ENCODE measurements around the gene ZNF385B. TPM values are rescaled to one million over a fixed set of nuclear protein-coding genes. Genes with fewer than 3 reads are reported as not detected.

The ZNF385B gene
- total RNA-seq, 3 donors from 2014 or later: 3.4 to 8.8 (median 4.5) TPM

DNA sequence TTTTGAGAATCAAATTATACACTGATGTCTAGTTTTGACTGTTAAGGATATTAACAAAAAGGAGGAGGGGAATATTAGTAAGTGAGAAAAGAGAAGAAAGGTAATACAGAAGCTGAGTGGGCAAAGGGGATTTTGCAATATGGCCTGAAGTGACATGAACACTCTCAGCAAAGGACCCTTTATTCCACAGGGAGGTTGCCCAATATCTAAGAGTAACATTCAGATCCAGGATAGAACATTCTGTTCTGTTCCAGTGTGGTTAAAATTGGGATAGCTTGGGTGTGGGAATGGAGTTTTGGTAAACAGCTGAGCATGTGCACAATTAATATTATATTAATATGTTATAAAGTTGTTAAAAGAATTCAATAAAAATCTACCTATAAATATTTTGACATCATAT is 120.1 kb downstream of the ZNF385B start:
- Histone ChIP-seq H3K27ac (no peak overlapping the region), H3K36me3 (no peaks in the 10 kb centered on the region), H3K9me3 (no peaks in the 10 kb centered on the region), H3K4me3 (no peak overlapping the region), H3K27me3 (no peaks in the 10 kb centered on the region), H3K4me1 (no peaks in the 10 kb centered on the region)
- intact Hi-C loops (cut with DNase I; ENCODE audit: low total_unique reads): no loop called here
- TF ChIP-seq, protein P1, sequence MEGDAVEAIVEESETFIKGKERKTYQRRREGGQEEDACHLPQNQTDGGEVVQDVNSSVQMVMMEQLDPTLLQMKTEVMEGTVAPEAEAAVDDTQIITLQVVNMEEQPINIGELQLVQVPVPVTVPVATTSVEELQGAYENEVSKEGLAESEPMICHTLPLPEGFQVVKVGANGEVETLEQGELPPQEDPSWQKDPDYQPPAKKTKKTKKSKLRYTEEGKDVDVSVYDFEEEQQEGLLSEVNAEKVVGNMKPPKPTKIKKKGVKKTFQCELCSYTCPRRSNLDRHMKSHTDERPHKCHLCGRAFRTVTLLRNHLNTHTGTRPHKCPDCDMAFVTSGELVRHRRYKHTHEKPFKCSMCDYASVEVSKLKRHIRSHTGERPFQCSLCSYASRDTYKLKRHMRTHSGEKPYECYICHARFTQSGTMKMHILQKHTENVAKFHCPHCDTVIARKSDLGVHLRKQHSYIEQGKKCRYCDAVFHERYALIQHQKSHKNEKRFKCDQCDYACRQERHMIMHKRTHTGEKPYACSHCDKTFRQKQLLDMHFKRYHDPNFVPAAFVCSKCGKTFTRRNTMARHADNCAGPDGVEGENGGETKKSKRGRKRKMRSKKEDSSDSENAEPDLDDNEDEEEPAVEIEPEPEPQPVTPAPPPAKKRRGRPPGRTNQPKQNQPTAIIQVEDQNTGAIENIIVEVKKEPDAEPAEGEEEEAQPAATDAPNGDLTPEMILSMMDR (IDR thresholded peaks at IDR 0.05): no peak
- peak in 2 of 3 donors; percentile 30 to 84 for TF ChIP-seq POLR2AphosphoS5 (IDR thresholded peaks at IDR 0.05)
- DNase-seq (ENCODE audit: low spot score in 2 of 2): no peak

DNA sequence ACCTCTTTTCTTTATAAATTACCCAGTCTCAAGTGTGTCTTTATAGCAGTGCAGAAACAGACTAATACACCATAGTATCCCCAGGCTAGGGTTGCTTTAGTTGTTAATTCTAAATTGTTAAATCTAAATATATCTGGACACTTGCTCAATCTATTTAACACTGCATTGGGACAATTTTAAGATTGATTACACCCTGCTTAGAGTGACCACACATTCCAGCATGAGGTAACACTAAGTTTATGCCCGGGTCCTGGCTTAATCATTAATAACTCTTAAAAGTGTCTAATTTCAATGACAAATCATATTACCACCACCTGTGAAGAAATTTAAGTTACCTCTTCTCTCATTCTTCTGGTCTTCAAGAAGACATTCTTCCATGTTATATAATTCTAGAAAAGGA is 131.4 kb downstream of the ZNF385B start:
- no peak for DNase-seq (ENCODE audit: low spot score in 2 of 2)
- TF ChIP-seq, protein P1 (IDR thresholded peaks at IDR 0.05): no peak
- no peak for TF ChIP-seq POLR2AphosphoS5 (IDR thresholded peaks at IDR 0.05)
- no peak for TF ChIP-seq POLR2A (IDR thresholded peaks at IDR 0.05)
- Histone ChIP-seq H3K27ac (no peak overlapping the region), H3K9me3 (no peaks in the 10 kb centered on the region), H3K27me3 (no peaks in the 10 kb centered on the region), H3K36me3 (no peaks in the 10 kb centered on the region), H3K4me1 (no peaks in the 10 kb centered on the region), H3K4me3 (no peak overlapping the region)
- intact Hi-C loops (cut with DNase I; ENCODE audit: low total_unique reads): no loop called here

DNA sequence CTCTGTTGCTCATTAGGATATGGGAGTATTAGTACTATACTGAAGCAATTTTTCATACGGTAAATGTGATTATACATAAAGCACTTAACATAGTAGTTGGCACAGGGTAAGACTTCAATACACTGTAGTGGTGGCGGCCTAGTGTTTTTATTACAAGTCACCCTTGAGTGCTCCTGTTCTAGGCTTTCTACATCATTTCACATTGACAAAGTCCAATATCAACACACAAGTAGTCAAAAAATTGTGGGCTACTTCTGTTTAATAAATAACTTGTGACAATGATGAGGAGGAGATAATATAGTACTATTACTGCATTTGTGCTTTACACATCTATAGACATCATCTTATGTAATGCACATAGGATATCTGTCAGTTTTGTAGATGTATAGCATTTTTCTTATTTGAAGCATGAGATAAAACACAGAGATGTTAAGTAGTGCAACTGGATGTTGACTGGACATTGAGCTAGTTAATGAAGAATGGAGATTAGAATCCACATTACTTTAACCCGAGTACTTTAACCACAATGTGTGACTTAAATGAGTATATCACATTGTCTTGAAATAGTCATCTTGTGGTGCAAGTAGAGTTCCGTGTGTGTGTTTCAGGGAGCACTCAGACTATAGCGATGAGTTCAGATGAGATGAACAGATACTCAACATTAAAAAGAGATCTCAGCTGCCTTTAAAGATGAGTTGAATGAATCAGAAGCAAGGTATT is 134.8 kb downstream of the ZNF385B start:
- Histone ChIP-seq H3K27ac (no peak overlapping the region), H3K9me3 (no peaks in the 10 kb centered on the region), H3K4me1 (no peaks in the 10 kb centered on the region), H3K4me3 (no peak overlapping the region), H3K27me3 (no peaks in the 10 kb centered on the region), H3K36me3 (no peaks in the 10 kb centered on the region)
- TF ChIP-seq, protein P1 (IDR thresholded peaks at IDR 0.05): no peak
- no peak for TF ChIP-seq POLR2A (IDR thresholded peaks at IDR 0.05)
- no peak for TF ChIP-seq POLR2AphosphoS5 (IDR thresholded peaks at IDR 0.05)
- intact Hi-C loops (cut with DNase I; ENCODE audit: low total_unique reads): no loop called here
- DNase-seq (ENCODE audit: low spot score in 2 of 2): no peak

DNA sequence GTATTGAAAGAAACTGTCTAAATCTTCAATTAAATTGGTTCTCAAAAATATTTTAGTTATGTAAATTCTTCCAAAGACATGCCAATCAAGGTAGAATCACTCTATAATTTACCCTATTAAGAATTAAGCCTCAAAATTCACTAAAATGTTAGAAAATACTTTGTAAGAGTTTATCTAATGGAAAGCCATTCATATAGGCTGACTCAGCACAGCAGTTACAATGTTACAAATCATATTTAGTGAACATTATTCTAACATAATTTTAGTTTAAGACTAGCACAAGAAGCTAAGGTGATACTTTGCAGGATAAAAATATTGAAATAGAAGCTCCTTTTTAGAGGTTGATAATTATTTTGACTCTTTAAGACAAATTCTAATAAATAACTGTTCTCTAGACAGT is 137.0 kb downstream of the ZNF385B start:
- Histone ChIP-seq H3K4me3 (no peak overlapping the region), H3K4me1 (no peaks in the 10 kb centered on the region), H3K27ac (no peak overlapping the region), H3K27me3 (no peaks in the 10 kb centered on the region), H3K9me3 (no peaks in the 10 kb centered on the region), H3K36me3 (no peaks in the 10 kb centered on the region)
- no peak for DNase-seq (ENCODE audit: low spot score in 2 of 2)
- intact Hi-C loops (cut with DNase I; ENCODE audit: low total_unique reads): no loop called here
- TF ChIP-seq POLR2AphosphoS5 (IDR thresholded peaks at IDR 0.05) (no peak), POLR2A (IDR thresholded peaks at IDR 0.05) (no peak)
- TF ChIP-seq, protein P1 (IDR thresholded peaks at IDR 0.05): no peak

DNA sequence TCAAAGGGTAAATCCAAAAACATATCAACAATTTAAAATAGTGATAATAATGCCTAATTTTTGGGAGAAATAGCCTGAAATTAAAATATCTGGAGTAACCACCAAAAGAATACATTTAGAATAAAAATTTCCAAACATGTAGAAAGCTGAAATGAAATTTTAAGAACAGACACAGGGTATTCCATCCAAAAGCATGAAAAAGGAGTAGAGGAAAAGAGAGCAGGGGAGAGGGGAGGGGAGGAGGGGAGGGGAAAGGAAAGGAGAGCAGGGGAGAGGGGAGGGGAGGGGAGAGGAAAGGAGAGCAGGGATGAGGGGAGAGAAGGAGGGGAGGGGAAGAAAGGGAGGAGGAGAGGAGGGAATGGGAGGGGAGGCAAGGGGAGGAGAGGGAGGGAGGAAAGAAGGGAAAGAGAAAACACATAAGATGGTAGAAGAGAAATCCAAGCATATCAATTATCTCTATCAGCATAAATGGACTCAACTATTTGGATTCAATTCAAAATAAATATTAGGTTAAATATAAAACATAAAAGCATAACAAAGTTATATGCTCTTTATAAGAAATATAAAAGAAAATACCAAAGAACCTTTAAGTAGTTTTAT is 141.1 kb downstream of the ZNF385B start:
- H3K27me3 ChIP-seq: no peaks in the 10 kb centered on the region
- intact Hi-C loops (cut with DNase I; ENCODE audit: low total_unique reads): no loop called here
- H3K9me3 ChIP-seq: no peaks in the 10 kb centered on the region

More for the DNA sequence above, 141.1 kb downstream of the ZNF385B start:
- no peak overlapping the region for H3K4me3 ChIP-seq
- no peak overlapping the region for H3K27ac ChIP-seq
- H3K36me3 ChIP-seq: no peaks in the 10 kb centered on the region
- H3K4me1 ChIP-seq: no peaks in the 10 kb centered on the region
- TF ChIP-seq POLR2A (IDR thresholded peaks at IDR 0.05): no peak
- TF ChIP-seq, protein P1 (IDR thresholded peaks at IDR 0.05): no peak
- no peak for TF ChIP-seq POLR2AphosphoS5 (IDR thresholded peaks at IDR 0.05)
- DNase-seq (ENCODE audit: low spot score in 2 of 2): no peak
